ENCODE data around the gene MAFG.
"Not testable (repeated sequence)": the region's sequence is repeated elsewhere in the genome, so short reads cannot be mapped to it uniquely, and the experiment has no call there.

Gene MAFG

GRCh38 chr17:81958633-81959342, 31.3 kb upstream of the MAFG start:
- no peak for DNase-seq (ENCODE audit: low read depth, low spot score)

GRCh38 chr17:81957691-81958432, 30.3 kb upstream of the MAFG start:
- DNase-seq (ENCODE audit: low read depth, low spot score) = no peak

DNA sequence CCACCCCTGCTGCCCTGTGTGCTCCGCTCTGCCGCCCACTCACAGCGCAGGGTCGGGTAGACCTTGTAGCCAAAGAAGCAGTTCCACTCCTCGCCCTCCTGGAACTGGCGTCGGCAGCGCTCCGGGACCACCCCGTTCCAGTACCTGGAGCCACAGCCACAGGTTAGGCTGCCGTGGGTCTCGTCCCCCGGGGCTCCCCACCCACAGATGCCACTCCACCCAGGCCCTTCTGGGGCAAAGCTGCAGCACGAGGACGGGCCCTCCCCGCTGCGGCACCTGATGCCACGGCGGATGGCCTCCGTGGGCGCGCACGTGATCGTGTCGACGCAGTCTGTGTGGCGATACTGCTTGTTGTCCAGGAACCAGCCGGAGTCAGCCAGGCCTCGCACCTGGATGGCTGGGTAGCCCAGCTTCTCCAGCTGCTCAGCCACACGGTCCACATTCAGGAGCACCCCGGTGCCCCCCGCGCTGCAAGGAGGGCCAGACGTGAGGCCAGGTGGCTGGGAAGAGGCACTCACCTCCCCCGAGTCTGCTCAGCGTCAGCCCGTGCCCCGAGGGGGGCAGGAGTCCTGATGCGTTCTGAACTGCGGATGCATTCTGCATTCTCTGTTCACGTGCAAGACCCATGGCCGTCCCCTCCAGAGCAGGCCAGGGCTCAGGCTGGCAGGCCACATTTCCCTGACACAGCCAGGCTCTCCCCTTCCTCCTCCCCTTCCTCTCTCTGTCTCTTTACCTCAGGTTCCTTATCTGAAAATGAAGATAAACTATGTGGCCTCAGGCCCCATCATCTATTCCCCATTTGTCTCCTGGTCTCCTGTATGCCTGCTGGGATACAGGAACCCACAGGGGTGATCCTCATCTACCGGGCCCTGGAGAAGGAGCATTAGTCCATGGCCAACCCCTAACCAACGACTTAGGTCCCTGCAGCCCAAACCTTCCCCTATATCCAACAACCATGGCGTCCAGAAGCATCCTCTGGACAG, 29.4 kb upstream of the MAFG start:
- DNase-seq (ENCODE audit: low read depth, low spot score) = no peak

- no peak for DNase-seq (ENCODE audit: low read depth, low spot score)
Measured at GRCh38 chr17:81955756-81956544, 28.4 kb upstream of the MAFG start.

GRCh38 chr17:81955058-81955681, 27.6 kb upstream of the MAFG start:
- DNase-seq (ENCODE audit: low read depth, low spot score) = no peak

DNA sequence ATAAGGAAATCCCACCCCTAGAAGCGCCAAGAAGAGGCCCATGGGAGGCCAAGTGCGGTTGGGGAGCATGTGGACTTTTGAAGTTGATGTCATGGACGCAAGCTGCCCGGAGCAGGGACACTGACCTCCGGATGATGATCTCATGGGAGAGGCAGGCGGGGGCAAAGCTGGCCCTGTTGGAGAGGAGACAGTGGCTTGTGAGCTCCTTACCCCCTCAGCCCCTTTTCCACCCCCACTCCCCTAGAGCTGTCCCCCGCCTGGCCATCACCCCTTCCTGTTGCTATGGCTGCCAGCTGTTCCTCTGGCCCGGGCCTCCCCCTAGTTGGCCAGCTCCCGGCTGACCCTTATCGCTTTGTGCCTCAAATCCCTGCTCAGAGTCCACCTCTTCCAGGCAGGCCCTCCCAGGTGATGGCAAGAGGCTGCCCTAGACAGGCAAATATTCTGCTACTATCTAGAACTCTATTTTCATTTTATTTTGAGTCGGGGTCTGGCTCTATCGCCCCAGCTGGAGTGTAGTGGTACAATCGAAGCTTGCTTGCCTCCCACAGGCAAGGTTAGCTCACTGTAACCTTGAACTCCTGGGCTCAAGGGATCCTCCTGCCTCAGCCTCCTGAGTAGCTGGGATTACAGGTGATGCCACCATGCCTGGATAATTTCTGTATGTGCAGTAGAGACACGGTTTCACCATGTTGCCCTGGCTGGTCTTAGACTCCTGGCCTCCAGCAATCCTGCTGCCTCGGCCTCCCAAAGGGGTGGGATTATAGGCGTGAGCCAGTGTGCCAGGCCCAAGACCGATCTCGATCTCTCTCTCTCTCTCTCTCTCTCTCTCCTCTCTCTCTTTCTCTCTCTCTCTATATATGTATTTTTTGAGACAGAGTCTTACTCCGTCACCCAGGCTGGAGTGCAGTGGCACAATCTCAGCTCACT, 26.9 kb upstream of the MAFG start:
- DNase-seq (ENCODE audit: low read depth, low spot score) = no peak

DNA sequence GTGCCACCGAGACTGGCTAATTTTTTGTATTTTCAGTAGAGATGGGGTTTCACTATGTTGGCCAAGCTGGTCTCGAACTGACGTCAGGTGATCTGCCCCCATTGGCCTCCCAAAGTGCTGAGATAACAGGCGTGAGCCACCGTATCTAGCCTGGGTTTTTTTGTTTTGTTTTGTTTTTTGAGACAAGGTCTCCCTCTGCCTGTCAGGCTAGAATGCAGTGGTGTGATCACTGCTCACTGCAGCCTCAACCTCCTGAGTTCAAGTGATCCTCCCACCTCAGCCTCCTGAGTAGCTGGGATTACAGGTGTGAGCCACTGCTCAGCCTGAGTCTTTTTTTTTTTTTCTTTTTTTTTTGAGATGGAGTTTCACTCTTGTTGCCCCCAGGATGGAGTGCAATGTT, 25.9 kb upstream of the MAFG start:
- not testable (repeated sequence) for DNase-seq (ENCODE audit: low read depth, low spot score)

DNA sequence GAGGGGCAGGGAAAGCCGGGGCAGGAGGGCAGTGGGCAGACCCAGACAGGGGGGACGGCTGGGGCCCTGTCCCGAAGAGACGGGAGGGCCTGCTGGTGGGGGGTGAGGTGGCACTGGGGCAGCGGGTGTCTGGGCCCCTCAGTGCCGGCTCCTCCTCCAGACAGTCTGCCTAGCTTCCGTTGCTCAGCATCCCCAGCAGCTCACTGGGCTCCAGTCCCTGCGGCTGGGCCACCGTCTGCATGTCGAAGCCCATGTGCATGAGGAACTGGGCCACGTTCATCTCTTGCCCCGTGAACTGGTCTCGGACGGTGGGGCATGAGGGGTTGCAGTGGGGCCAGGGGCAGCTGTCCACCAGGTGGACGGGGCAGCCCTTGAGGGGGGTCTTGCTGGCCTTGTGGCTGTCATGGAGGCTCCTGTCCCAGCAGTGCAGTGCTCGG, 25.3 kb upstream of the MAFG start:
- DNase-seq (ENCODE audit: low read depth, low spot score) = no peak

DNA sequence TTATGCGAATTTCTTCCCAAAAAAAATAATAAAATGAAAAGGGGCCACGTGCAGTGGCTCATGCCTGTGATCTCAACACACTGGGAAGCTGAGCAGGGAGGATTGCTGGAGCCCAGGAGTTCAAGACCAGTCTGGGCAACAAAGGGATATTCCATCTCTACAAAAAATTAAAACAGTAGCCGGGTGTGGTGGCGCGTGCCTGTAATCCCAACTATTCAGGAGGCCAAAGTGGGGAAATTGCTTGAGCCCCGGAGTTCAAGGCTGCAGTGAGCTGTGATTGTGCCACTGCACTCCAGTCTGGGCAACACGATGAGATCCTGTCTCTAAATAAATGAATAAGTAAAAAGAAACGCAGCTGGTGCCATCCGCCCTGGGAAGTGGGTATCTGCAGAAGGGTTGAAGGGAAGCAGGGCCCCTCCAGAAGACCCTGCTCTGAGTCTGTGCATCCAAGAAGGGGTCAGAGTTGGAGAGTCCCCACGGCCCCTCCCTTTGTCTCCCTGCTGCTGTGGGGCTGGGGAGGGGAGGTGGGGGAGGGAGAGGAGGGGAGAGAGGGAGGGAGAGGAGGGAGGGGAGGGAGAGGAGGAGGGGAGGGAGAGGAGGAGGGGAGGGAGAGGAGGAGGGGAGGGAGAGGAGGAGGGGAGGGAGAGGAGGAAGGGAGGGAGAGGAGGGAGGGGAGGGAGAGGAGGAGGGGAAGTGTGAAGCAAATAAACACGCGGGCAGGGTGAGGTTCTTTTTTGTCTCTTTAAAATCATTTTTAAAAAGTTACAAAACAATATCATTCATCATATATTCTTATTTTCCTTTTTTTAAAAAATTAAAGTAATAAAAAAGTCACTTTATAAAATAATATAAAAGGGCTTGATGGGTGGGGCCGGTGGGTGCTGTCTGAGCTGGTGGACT, 24.5 kb upstream of the MAFG start:
- no peak for DNase-seq (ENCODE audit: low read depth, low spot score)

DNA sequence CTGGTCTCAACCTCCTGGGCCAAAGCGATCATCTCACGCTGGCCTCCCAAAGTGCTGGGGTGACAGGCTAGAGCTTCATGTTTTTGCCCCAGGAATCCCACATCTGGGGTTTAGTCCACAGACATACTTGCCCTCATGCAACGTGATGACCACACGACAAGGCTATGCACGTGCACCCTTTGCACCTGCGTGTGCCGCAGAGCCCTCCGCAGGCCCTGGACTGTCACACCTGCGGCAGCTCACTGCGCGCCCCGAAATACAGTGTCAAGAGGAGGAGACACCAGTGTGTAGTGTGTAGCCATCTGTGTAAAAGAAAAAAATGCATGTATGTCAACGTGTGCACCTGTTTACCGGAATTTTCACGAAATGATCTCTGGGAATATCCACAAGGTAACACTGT, 23.0 kb upstream of the MAFG start:
- no peak for DNase-seq (ENCODE audit: low read depth, low spot score)

DNA sequence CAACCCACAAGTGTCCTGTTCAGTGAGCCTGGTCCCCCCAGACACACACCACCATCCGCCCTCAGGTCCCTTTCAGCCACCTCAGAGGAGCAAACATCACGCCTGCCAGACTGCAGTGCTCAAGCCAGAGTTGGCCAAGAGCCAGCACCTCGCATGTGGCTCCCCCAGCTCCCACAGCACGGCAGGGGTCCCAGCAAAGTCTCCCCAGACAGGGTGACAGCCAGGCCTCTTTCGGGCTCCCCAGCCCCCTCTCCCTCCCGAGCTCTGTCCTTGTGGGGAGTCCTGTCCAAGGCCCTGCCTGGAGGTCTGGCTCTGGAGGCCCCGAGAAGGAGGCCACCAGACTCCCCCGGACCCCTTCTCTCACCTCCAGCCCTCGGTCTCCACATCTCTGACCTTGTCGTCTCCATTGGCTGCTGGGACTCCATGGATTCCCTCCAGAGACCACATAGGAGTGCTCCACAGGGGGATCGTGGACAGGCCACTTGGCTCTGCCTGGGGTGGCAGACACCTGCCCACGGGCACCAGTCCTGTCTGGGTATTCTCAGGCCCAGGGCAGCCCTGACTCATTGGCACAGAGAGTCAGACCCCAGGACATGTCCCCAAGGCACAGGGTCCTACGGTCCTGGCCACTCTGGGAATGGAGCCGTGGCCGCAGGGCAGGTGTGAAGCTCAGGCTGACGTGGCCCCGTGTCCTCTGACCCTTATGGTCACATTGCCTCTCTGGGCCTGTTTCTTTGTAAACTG, 21.3 kb upstream of the MAFG start:
- DNase-seq (ENCODE audit: low read depth, low spot score) = no peak

DNA sequence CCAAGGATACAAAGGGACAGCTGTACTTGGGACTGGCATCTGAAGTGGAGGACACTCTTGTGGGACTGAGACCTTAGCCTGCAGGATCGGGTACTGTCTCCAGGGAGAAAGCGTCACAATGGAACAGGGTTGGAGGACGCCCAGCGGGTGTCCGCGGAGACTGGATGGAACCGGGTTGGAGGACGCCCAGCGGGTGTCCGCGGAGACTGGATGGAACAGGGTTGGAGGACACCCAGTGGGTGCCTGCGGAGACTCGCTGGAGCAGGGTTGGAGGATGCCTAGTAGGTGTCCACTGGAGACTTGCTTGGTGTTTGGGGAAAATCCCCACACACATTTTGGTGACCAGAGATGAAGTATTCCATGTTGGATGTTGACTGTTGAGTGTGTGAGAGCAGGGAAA, 19.7 kb upstream of the MAFG start, which contains the start of gene MYADML2:
Gene MYADML2, minus strand, starts transcription at position 45 of the 400 bp plus-strand sequence. CDS start 5,492 bp downstream, outside the sequence.
- no peak for DNase-seq (ENCODE audit: low read depth, low spot score)

GRCh38 chr17:81944858-81945257, 17.3 kb upstream of the MAFG start:
- DNase-seq (ENCODE audit: low read depth, low spot score) = no peak

DNA sequence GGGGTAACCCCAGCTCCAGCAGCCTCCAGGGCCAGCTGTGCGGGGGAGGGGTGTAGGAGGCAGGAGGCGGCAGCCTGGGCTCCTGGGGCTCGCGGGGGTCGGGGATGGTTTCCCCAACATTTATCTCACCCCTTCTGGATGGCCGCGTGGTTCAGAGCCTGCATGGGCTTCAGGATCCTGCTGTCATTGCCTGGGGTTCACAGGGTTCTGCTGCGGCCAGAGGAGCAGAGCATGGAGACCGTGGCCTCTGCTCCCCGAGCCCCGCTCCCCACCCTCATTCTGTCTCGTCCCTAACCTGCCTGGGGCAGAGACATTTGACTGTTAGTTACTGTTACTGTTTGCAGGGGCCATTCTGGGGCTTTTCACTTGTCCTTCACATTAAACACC, 14.6 kb upstream of the MAFG start:
- DNase-seq (ENCODE audit: low read depth, low spot score) = no peak

DNA sequence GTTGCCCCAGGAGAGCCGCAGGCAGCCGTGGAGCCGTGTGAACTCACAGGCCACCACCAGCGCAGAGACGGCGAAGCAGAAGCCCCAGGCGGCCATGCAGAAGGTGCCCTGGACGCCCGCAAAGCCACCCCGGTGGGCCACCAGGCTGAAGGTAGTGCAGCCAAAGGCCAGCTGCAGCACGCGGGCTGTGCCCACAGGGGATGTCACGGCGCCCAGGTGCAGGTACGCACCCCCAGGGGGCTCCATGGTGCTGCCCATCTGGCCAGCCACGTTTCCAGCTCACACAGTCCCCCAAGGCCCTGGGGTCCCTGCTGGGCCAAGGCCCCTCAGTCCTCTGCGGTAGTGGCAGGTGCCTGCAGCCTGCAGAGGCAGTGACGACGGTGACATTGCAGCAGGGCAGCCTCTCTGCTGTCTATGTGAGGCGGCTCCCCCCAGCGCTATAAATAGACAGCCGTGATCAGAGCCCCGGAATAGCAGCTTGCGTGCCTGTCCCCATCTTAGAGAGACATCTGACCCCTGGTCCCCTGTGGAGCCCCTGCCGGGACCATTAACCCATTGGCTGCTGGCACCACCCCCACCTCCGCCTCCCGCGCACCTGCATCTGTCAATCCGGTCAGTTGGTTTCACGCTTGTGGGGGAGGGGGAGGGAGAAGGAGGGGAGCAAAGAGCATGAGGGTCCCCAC, 14.1 kb upstream of the MAFG start:
- DNase-seq (ENCODE audit: low read depth, low spot score) = no peak

GRCh38 chr17:81940538-81941483, 13.3 kb upstream of the MAFG start:
- DNase-seq (ENCODE audit: low read depth, low spot score) = no peak
